MV-4-11 (cell line): Measurements from ENCODE around the gene ASF1B.

Experiments used
- DNase-seq: peaks from one replicate; lab custom pipeline; 2025; lab: John Stamatoyannopoulos, UW

The ASF1B gene

DNA sequence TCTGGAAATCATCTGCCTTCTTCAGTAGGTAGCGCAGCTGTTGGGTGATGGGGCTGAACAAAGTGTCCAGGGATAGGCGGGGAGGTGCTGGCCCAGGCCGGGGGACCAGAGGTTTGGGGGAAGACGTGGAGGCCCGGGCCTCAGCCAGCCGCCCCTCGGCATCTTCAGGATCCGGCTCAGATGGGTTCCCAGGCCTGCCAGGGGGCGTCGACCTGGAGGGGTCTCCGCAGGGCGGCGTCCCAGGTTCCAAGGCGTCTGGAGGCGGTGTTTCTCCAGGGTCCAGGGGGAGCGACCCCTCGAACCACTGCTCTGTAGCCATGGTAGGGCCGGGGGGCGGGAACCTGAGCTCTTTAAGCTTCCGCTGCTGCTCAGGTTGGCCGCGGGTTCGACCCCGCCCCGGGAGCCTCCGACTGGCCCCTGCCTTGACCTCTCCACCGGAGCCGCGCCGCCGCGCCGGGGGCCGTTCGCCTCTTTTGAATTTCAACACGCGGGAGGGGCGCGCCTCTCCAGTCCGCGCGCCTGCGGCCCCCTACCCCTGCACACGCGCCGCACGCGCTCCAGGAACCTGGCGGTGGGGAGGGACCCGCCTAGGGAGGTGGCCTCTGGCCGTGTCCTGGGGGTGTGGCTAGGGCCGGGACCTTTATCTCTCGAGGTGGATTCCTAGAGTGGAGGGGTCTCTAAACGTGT lies 50.9 kb downstream of the ASF1B start, which contains the start of gene C19orf67:
C19orf67 (minus strand) TSS at position 475 of the 687 bp plus-strand sequence; CDS start at position 319, 156 bp downstream.
- no peak for DNase-seq

GRCh38 chr19:14082675-14082960 lies 53.8 kb downstream of the ASF1B start:
- DNase-seq: no peak

GRCh38 chr19:14081797-14082674 lies 54.4 kb downstream of the ASF1B start:
- DNase-seq: no peak

GRCh38 chr19:14080887-14081796 lies 55.2 kb downstream of the ASF1B start:
- peak; percentile 100 for DNase-seq

DNA sequence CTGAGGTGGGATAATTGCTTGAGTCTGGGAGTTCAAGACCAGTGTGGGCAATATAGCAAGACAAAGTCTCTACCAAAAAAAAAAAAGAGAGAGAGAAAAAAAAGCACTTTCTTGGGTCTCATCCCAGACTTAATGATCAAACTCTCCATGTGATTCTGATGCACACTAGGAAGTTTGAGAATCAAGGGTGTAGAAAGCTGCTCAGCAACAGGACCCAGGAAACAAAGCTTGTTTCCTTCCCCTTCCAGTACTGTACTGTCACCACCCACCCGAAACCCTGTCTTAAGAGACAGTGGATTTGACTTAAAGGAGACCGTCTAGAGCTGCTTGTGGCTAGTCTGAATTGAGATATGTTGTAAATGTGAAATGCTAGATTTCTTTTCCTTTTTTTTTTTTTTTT lies 58.0 kb downstream of the ASF1B start:
- peak; percentile 61 for DNase-seq

- no peak for DNase-seq
Observed at GRCh38 chr19:14073925-14074838, 62.2 kb downstream of the ASF1B start.

GRCh38 chr19:14073261-14073924 lies 63.0 kb downstream of the ASF1B start:
- DNase-seq: peak; percentile 58

DNA sequence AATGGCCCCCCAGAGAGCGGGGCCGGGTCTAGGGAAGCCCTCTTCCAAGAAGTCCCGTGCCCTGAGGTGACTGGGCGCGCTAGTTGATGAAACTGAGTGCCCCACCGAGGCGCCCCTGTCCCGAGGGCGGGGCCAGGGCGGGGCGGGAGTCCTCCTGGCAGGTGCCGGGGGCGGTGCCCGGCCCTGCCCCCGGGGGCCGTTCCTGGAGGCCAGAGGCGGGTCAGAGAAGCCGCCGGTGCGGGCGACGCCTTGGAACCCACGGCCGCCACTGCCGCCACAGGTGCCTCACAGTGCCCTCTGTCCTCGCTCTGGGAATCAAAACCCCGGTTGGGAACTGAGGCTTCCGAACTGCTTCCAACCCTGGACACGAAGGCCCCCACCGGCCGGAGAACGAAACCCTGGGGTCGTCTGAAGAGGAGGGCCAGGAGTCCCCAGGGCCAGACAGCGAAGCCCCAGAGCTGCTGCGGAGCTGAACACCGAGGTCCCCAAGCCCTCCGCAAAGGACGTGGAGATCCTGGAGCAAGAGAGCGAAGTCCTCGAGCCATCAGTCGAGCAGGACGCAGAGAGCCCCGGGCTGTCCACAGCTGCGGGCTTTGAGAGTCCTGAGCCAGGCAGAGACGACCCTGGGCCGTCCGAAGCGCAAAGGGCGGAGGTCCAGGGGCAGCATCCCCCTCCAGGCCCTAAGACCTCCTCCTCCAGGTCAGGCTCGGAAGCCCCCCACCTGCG lies 63.7 kb downstream of the ASF1B start, which contains the start of gene MISP3:
MISP3 (plus strand) TSS at position 252 of the 726 bp plus-strand sequence. CDS start 524 bp downstream, outside the sequence.
- DNase-seq: no peak

- DNase-seq: no peak
Observed at GRCh38 chr19:14070268-14071050, 65.9 kb downstream of the ASF1B start.
